Keratinocyte (primary cell): ENCODE results near the gene HSPBP1. TPM values are rescaled to one million over a fixed set of nuclear protein-coding genes. Genes with fewer than 3 reads are reported as not detected.

Source experiments
- DNase-seq: peaks from one replicate; pipeline ENCODE4 v3.0.0-alpha.2; 2011; ENCODE audit warnings: low read depth, missing footprints, low spot score
- FAIRE-seq: peaks from 2 replicates; lab custom pipeline; 2011; peaks lifted over from hg19 to GRCh38; lab: Jason Lieb, UNC
- H2AFZ ChIP-seq: 2 replicates; pipeline ENCODE4 v1.6.0; 2012; ENCODE audit warnings: low read length, control low read depth, inconsistent platforms; ENCODE audit not compliant: control insufficient read depth
- H3K27ac ChIP-seq: 2 replicates; pipeline ENCODE4 v1.5.1; 2011; ENCODE audit warnings: low read length; ENCODE audit not compliant: control insufficient read depth, insufficient read depth
- H3K27me3 ChIP-seq: 3 replicates; pipeline ENCODE4 v1.6.0; 2011; ENCODE audit warnings: low read length; ENCODE audit not compliant: control insufficient read depth, insufficient read depth; ENCODE audit errors: extremely low read depth
- H3K36me3 ChIP-seq, 2 experiments: 2 replicates in 1 of 2; 3 replicates in 1 of 2; pipeline ENCODE4 v1.5.1; 2011; ENCODE audit warnings: low read length in 2 of 2, mild to moderate bottlenecking in 1 of 2; ENCODE audit not compliant: control insufficient read depth in 2 of 2, insufficient read depth in 2 of 2; ENCODE audit errors: extremely low read depth in 1 of 2
- H3K4me1 ChIP-seq: 3 replicates; pipeline ENCODE4 v1.5.1; 2011; ENCODE audit warnings: low read length; ENCODE audit not compliant: control insufficient read depth, insufficient read depth; ENCODE audit errors: extremely low read depth
- H3K4me2 ChIP-seq: 3 replicates; pipeline ENCODE4 v1.6.0; 2011; ENCODE audit warnings: low read depth, low read length; ENCODE audit not compliant: control insufficient read depth, insufficient read depth; ENCODE audit errors: extremely low read depth
- H3K4me3 ChIP-seq, 3 experiments: fragments of 200-600 bp in 1 of 3; sonication (generic) in 1 of 3; 2 replicates in 2 of 3; 3 replicates in 1 of 3; pipeline ENCODE4 v1.5.1; 2011 to 2016; ENCODE audit warnings: low read length in 3 of 3, mild to moderate bottlenecking in 3 of 3, control low read depth in 2 of 3, inconsistent platforms in 1 of 3, low read depth in 1 of 3, mixed read lengths in 1 of 3, mixed run types in 1 of 3, moderate library complexity in 1 of 3; ENCODE audit not compliant: control insufficient read depth in 2 of 3, insufficient read depth in 2 of 3; ENCODE audit errors: extremely low read depth in 1 of 3
- H3K79me2 ChIP-seq: 2 replicates; pipeline ENCODE4 v1.6.0; 2012; ENCODE audit warnings: low read length; ENCODE audit not compliant: control insufficient read depth, insufficient read depth
- H3K9ac ChIP-seq: 3 replicates; pipeline ENCODE4 v1.6.0; 2011; ENCODE audit warnings: low read length; ENCODE audit not compliant: control insufficient read depth, insufficient read depth; ENCODE audit errors: extremely low read depth
- H3K9me1 ChIP-seq: 3 replicates; pipeline ENCODE4 v1.6.0; 2011; ENCODE audit warnings: low read length; ENCODE audit not compliant: control insufficient read depth, insufficient read depth; ENCODE audit errors: extremely low read depth
- H3K9me3 ChIP-seq: 2 replicates; pipeline ENCODE4 v1.5.1; 2012; ENCODE audit warnings: low read depth, low read length; ENCODE audit not compliant: control insufficient read depth
- H4K20me1 ChIP-seq: 3 replicates; pipeline ENCODE4 v1.6.0; 2011; ENCODE audit warnings: low read length; ENCODE audit not compliant: control insufficient read depth, insufficient read depth; ENCODE audit errors: extremely low read depth
- CTCF ChIP-seq, 3 experiments: IDR thresholded peaks in 1 of 3; conservative IDR thresholded peaks in 1 of 3; optimal IDR thresholded peaks in 1 of 3; 2 replicates in 2 of 3; 3 replicates in 1 of 3; pipeline versions ENCODE3 to v1.5.1; 2011; ENCODE audit warnings: low read length in 3 of 3, mild to moderate bottlenecking in 3 of 3, moderate library complexity in 2 of 3, control low read depth in 1 of 3, inconsistent platforms in 1 of 3; ENCODE audit not compliant: insufficient read depth in 2 of 3; ENCODE audit errors: extremely low read depth in 1 of 3
- EZH2 ChIP-seq: IDR thresholded peaks from one replicate; pipeline ENCODE4 v1.6.1; 2012; ENCODE audit warnings: inconsistent platforms, mild to moderate bottlenecking, low read length, moderate library complexity
- dilution Hi-C: fragments of 300-500 bp; cut with MboI; formaldehyde crosslinking; loops from one replicate; pipeline ENCODE4 v1.7.0; 2020; ENCODE audit warnings: low sequenced_read_pairs; ENCODE audit not compliant: extremely low pct_ligation_motif_present
- polyA plus RNA-seq, 5 experiments: library from polyadenylated mRNA; depleted of rRNA in 3 of 5; stranded (reverse) in 3 of 5; stranded (forward) in 1 of 5; unstranded in 1 of 5; fragments of >200 nt; gene quantifications; 1 replicate in 1 of 5; 2 replicates in 3 of 5; 3 replicates in 1 of 5; pipeline versions ENCODE4 v1.2.1 to v1.2.3, GENCODE V29; 2011 to 2012; ENCODE audit warnings: missing spikeins in 2 of 5, low read depth in 1 of 5, low replicate concordance in 1 of 5

HSPBP1 gene
- polyA plus RNA-seq, 1 donor (not counting 4 experiments of a cell fraction or from before 2014, with no cell fraction given) = 20.2 TPM

DNA sequence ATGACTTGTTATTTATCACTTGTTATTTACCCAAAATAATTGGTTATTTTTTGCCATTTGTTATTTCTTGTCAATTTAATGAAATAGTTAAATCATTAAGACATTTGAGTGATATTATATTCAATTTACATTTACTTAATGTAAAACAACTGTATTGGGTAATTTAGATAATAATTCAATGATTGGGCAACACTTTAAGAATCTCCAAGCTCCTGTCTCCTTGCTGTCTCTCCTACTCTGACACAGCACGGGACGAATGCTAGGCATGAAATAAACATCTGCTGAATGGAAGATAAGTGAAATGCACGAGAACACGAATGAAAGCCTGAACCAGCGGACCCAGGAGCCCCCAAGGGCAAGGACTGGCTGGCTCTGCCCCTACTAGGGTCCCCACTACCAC is 15.4 kb downstream of the HSPBP1 start:
- Histone ChIP-seq H3K36me3 (peaks cover 0 to 3% of the 10 kb centered on the region in 2 experiments), H3K27me3 (no peaks in the 10 kb centered on the region), H3K9me3 (no peaks in the 10 kb centered on the region), H3K4me2 (no peak overlapping the region), H3K79me2 (peaks cover 3% of the 10 kb centered on the region), H3K27ac (no peak overlapping the region), H4K20me1 (no peaks in the 10 kb centered on the region), H3K4me1 (peaks cover 4% of the 10 kb centered on the region), H3K9ac (no peak overlapping the region), H3K9me1 (no peaks in the 10 kb centered on the region), H2AFZ (no peak overlapping the region), H3K4me3 (no peak overlapping the region)
- no peak for DNase-seq
- dilution Hi-C loops = no loop called here
- no peak for FAIRE-seq
- TF ChIP-seq EZH2 (no peak), CTCF (optimal IDR thresholded peaks at IDR 0.05 in 1 of 3, IDR thresholded peaks at IDR 0.05 in 1 of 3, conservative IDR thresholded peaks at IDR 0.05 in 1 of 3; ENCODE audit: extremely low read depth in 1 of 3, insufficient read depth in 2 of 3, low read length in 3 of 3) (no peak)

- Histone ChIP-seq H3K4me3 (no peak overlapping the region), H3K9me3 (no peaks in the 10 kb centered on the region), H4K20me1 (no peaks in the 10 kb centered on the region), H3K79me2 (peaks cover 16% of the 10 kb centered on the region), H3K4me2 (no peak overlapping the region), H2AFZ (no peak overlapping the region), H3K9ac (no peak overlapping the region), H3K36me3 (peaks cover 0 to 3% of the 10 kb centered on the region in 2 experiments), H3K27ac (no peak overlapping the region), H3K9me1 (no peaks in the 10 kb centered on the region), H3K27me3 (no peaks in the 10 kb centered on the region), H3K4me1 (peaks cover 5% of the 10 kb centered on the region)
- FAIRE-seq (no peak), DNase-seq (no peak)
- no peak for TF ChIP-seq EZH2
- TF ChIP-seq CTCF (optimal IDR thresholded peaks at IDR 0.05 in 1 of 3, IDR thresholded peaks at IDR 0.05 in 1 of 3, conservative IDR thresholded peaks at IDR 0.05 in 1 of 3; ENCODE audit: extremely low read depth in 1 of 3, insufficient read depth in 2 of 3, low read length in 3 of 3) = no peak
- dilution Hi-C loops = no loop called here
These were observed 17.6 kb downstream of the HSPBP1 start for GRCh38 chr19:55262359-55262758.
